Skeletal muscle satellite cell (primary cell): ENCODE measurements around the gene FIS1.
"Not testable (repeated sequence)": the region's sequence is repeated elsewhere in the genome, so short reads cannot be mapped to it uniquely, and the experiment has no call there.

Experiments
- H3K27me3 ChIP-seq: 2 replicates; pipeline ENCODE4 v1.7.0; 2013; ENCODE audit warnings: low read length; ENCODE audit not compliant: control insufficient read depth, insufficient read depth
- H3K36me3 ChIP-seq: 2 replicates; pipeline ENCODE4 v1.7.0; 2013; ENCODE audit warnings: mild to moderate bottlenecking, control low read depth, low read length; ENCODE audit not compliant: insufficient read depth
- H3K4me1 ChIP-seq: 2 replicates; pipeline ENCODE4 v1.7.0; 2013; ENCODE audit warnings: low read length; ENCODE audit not compliant: control insufficient read depth, insufficient read depth
- H3K4me2 ChIP-seq: 2 replicates; pipeline ENCODE4 v1.7.0; 2013; ENCODE audit warnings: mild to moderate bottlenecking, low read length
- H3K4me3 ChIP-seq: 2 replicates; pipeline ENCODE4 v1.7.0; 2013; ENCODE audit warnings: low read length
- H3K9ac ChIP-seq: 2 replicates; pipeline ENCODE4 v1.7.0; 2013; ENCODE audit warnings: mild to moderate bottlenecking, low read depth, low read length, moderate library complexity
- H3K9me3 ChIP-seq: replicated peaks from 2 replicates; pipeline ENCODE4 v1.7.0; 2013; ENCODE audit warnings: mild to moderate bottlenecking, control low read depth, low read length

Gene FIS1

DNA sequence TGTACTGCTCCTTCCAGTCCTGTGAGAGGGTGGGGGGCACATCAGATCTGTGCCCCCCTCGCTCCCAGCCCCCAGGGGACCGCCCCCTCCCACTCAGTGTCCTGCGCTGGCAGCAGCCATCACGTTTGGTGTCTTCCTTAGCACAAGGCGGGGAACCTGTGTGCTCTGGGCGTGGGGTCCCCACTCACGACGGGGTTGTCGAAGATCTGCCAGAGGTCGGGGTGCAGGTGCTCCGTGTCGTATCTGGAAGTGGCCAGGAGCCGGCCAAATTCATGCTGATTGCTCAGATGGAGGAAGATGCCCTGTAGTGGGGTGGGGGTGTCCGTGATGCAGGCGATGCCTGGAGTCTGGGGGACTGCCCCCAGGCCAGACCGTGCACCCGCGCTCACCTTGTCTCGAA lies 34.7 kb downstream of the FIS1 start:
- H3K9me3 ChIP-seq: no peaks in the 10 kb centered on the region
- H3K4me3 ChIP-seq: no peak overlapping the region
- no peaks in the 10 kb centered on the region for H3K27me3 ChIP-seq
- peaks cover 6% of the 10 kb centered on the region for H3K4me1 ChIP-seq
- peaks cover 51% of the 10 kb centered on the region for H3K36me3 ChIP-seq
- no peak overlapping the region for H3K9ac ChIP-seq
- H3K4me2 ChIP-seq: no peak overlapping the region

DNA sequence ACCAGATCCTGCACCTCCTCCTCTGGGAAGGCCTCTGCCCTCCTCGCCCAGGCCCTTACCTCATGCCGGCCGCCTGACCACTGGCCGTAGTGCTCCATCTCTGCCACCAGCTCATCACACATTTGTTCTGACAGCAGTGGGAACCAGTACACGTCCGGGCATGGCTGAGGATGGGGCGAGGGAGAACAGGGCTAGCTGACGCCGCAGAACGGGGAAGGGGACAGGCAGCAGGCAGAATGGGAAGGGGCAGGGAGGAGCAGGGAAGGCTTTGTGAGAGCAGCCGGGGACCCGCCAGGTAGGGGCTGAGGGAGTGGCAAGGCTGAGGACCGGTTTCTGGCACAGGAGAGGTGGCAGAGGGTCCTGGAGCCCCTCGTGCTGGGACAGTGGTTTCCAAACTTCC lies 36.1 kb downstream of the FIS1 start:
- Histone ChIP-seq H3K9me3 (no peaks in the 10 kb centered on the region), H3K4me2 (no peak overlapping the region), H3K27me3 (no peaks in the 10 kb centered on the region), H3K4me3 (no peak overlapping the region), H3K36me3 (peaks cover 46% of the 10 kb centered on the region), H3K4me1 (no peaks in the 10 kb centered on the region), H3K9ac (no peak overlapping the region)

DNA sequence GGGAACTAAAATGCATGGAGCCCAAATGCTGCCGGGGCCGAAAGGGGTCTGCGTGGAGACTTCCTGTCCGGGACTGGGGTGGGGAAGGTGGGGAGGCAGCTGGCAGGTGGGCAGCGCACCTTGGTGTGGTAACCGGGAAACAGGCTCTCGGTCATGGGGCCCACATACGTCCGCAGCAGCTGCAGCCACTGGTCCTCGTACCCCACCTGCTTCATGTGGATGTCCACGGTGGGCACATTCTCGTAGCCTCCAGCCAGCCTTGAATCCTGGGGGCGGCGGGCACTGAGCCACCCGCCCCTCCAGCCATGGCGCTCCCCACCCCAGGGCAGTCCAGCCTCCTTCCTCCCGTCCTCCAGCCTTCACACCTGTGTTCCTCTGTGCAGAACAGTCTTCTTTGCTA lies 37.4 kb downstream of the FIS1 start:
- no peaks in the 10 kb centered on the region for H3K9me3 ChIP-seq
- H3K9ac ChIP-seq: no peak overlapping the region
- peaks cover 9% of the 10 kb centered on the region for H3K27me3 ChIP-seq
- H3K36me3 ChIP-seq: peaks cover 37% of the 10 kb centered on the region
- no peak overlapping the region for H3K4me2 ChIP-seq
- no peaks in the 10 kb centered on the region for H3K4me1 ChIP-seq
- H3K4me3 ChIP-seq: no peak overlapping the region

DNA sequence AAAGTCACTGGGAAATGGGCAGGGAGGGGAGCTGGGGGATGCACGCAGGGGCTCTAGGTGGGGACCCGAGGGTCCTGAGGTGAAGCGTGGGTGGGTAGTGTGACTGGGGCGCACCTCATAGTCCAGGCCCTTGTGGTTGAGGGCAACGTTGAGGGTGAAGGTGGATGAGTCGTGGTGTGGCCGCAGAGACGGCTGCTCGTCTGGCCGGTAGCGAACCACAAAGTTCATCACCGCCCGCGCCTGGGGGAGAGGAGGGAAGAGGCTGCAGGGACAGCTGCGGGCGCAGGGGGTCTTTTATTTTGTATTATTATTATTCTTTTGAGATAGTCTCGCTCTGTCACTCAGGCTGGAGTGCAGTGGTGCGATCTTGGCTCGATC lies 38.2 kb downstream of the FIS1 start:
- H3K9ac ChIP-seq: no peak overlapping the region
- no peak overlapping the region for H3K4me3 ChIP-seq
- H3K4me1 ChIP-seq: peaks cover 6% of the 10 kb centered on the region
- H3K4me2 ChIP-seq: no peak overlapping the region
- H3K9me3 ChIP-seq: no peaks in the 10 kb centered on the region
- peaks cover 17% of the 10 kb centered on the region for H3K27me3 ChIP-seq
- peaks cover 35% of the 10 kb centered on the region for H3K36me3 ChIP-seq

DNA sequence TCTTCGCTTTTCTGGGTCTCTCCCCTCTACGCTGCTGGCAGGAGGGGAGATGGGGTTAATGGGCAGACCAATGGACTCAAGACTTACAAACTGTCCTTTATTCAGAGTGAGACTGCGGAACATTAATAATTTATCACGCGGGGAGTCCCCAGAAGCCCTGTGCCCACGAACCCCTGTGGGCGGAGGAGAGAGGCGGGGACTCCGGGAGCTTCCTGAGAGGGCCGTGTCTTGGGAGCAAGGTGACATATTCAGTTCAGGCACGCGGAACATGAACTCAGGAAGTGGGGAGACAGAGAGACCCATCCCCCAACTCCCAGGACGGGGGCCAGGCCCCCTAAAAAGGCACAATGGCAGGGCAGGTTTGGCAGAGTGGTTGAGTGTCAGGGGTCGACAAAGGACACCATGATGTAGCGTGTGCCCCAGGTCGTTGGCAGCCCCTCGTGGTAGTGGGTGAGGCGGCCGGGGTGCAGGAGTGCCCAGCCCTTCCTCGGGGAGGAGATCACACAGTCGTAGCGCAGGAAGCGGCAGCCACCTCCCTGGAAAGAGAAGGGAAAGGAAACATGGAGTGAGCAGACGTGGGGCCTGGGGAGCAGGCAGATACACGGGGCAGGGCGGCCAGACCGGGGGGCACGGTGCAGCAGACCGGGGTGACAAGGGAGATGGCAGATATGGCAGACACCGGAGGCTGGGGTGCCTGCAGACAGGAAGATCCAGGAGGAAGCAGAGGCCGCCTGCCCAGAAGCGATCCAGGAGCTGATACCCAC lies 38.8 kb downstream of the FIS1 start:
- H3K4me3 ChIP-seq: no peak overlapping the region
- peaks cover 20% of the 10 kb centered on the region for H3K27me3 ChIP-seq
- H3K36me3 ChIP-seq: peaks cover 32% of the 10 kb centered on the region
- no peaks in the 10 kb centered on the region for H3K9me3 ChIP-seq
- peaks cover 7% of the 10 kb centered on the region for H3K4me1 ChIP-seq
- no peak overlapping the region for H3K9ac ChIP-seq
- no peak overlapping the region for H3K4me2 ChIP-seq

DNA sequence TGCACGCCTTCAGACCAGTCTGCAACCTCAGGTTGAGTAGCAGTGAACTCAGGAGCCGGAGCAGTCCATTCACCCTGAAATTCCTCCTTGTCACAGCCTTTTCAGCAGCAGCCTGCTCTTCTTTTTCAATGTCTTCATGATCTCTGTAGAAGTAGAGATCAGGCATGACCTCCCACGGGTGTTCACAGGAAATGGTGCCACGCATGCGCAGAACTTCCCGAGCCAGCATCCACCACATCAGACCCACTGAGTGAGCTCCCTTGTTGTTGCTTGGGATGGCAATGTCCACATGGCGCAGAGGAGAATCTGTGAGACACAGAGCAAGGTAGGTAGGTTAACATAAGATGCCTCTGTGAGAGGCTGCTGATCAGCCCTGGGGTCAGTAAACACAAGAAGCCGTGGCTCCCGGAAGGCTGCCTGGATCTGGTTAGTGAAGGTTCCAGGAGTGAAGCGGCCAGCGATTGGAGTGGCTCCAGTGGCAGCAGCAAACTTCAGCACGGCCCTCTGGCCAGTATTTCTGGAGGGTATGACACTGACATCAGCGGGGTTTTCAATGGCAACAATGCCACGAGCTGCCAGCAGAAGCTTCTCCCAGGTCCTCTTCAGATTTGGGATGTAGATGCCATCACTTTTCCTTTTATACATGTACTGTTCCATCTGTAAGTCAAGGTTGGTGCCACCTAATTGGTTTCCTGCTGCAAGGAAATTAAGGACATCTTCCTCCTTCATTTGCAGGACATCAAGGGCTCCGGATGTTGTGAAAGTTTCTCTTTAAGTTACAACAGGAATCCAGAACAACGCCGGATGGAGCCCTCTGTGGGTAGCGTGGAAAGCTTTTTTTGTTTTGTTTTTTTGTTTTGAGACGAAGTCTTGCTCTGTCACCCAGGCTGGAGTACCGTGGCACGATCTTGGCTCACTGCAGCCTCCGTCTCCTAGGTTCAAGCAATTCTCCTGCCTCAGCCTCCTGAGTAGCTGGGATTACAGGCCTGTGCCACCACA lies 40.8 kb downstream of the FIS1 start:
- H3K4me1 ChIP-seq, H3K9me3 ChIP-seq, H3K9ac ChIP-seq, H3K4me3 ChIP-seq: not testable (repeated sequence)
- Histone ChIP-seq H3K4me2 (peak overlapping the region; percentile 8), H3K27me3 (peaks cover 33% of the 10 kb centered on the region), H3K36me3 (peaks cover 18% of the 10 kb centered on the region)

DNA sequence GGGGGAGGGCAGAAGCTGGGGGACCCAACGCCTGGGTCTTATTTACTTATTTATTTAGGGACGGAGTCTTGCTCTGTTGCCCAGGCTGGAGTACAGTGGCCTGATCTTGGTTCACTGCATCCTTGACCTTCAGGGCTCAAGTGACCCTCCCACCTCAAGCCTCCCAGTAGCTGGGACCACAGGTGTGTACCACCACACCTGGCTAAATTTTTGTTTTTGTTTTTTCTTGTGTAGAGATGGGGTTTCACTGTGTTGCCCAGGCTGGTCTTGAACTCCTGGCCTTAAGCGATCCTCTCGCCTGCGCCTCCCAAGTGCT lies 42.3 kb downstream of the FIS1 start:
- H3K36me3 ChIP-seq: peaks cover 13% of the 10 kb centered on the region
- no peaks in the 10 kb centered on the region for H3K9me3 ChIP-seq
- peaks cover 33% of the 10 kb centered on the region for H3K27me3 ChIP-seq
- H3K4me1 ChIP-seq: peaks cover 7% of the 10 kb centered on the region
- H3K4me3 ChIP-seq: no peak overlapping the region
- no peak overlapping the region for H3K9ac ChIP-seq
- H3K4me2 ChIP-seq: no peak overlapping the region

DNA sequence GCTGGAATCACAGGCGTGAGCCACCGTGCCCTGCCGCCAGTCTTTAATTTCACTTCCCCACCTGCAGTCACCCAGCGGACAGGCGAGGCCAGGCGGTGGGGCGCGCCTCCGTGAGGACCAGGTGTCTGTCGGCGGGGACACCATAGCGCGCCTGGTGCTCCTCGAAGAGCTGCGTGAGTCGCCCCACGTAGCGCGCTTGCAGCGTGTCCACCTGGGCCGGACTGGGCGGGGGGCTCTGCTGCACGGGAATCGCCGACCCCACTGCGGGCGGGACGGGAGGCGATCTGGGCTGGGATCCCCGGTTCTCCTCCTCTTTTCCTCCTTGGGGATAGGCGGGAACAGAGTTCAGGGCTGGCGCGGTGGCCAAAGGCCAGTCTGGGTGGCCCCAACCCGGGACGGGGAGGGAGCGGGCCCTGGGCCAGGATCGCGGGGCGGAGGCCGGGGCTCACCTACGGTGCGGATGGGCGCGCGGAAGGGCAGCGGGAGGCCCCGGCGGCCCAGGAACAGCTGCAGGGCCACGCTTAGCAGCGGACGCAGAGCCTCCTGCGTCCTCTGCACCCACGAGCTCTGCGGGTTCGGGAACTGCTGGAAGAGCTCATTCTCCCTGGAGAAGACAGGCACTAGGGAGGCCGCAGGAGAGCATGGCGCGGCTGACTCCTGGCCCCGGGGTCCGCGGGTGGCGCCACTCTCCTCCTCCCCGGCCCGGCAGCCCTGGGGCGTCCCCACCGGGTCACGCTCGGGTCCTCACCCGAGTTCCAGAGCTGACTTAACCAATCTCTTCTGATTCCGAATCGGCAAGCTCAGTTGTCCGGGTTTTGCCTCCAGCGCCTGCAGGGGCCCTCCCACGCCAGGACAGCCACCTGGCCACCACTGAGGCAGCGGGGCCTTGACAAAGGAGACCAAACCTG lies 42.9 kb downstream of the FIS1 start:
- H3K27me3 ChIP-seq: peaks cover 33% of the 10 kb centered on the region
- H3K9me3 ChIP-seq: no peaks in the 10 kb centered on the region
- H3K36me3 ChIP-seq: peaks cover 9% of the 10 kb centered on the region
- H3K9ac ChIP-seq: no peak overlapping the region
- H3K4me2 ChIP-seq: peak overlapping the region; percentile 63
- H3K4me3 ChIP-seq: no peak overlapping the region
- peaks cover 7% of the 10 kb centered on the region for H3K4me1 ChIP-seq

DNA sequence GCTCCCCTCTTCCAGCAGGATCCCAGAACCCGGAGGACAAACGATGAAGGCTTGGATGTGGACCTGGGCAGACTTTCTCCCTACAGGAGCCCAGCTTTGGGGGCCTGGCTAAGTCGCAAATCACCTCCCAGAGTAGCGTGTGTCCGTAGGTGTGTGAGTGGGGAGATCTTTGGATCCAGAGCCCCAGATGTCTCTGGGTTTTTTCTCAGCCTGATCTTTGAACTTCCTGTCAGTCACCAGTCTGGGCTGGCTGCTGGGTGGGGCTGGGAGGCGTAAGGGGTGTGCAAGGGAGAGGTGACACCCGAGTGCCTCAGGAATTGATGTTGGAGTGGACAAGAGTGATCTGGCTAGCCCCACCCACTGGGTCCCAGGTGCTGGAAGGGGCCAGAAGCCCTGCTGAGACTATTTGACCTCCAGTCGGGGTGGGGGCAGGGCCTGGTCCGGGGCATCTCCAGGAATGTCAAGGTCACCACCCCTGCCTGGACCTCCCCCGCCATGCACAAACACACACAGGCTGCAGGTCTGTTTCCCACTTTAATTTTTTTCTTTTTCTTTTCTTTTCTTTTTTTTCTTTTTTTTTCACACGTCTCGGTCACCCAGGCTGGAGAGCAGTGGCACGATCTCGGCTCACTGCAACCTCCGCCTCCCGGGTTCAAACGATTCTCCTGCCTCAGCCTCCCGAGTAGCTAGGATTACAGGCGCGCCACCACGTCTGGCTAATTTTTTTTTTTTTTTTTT lies 43.9 kb downstream of the FIS1 start, which contains the start of gene MOGAT3:
MOGAT3 (minus strand) TSS at position 175 of the 738 bp plus-strand sequence. CDS start 182 bp downstream, outside the sequence.
- no peak within 1 kb of the TSS for H3K4me3 ChIP-seq
- peak within 1 kb of the TSS; percentile 63 for H3K4me2 ChIP-seq
- no peak within 1 kb of the TSS for H3K9ac ChIP-seq
- H3K9me3 ChIP-seq: no peaks in the 10 kb centered on the region
- H3K27me3 ChIP-seq: peaks cover 33% of the 10 kb centered on the region
- peaks cover 7% of the 10 kb centered on the region for H3K4me1 ChIP-seq
- peaks cover 3% of the 10 kb centered on the region for H3K36me3 ChIP-seq

DNA sequence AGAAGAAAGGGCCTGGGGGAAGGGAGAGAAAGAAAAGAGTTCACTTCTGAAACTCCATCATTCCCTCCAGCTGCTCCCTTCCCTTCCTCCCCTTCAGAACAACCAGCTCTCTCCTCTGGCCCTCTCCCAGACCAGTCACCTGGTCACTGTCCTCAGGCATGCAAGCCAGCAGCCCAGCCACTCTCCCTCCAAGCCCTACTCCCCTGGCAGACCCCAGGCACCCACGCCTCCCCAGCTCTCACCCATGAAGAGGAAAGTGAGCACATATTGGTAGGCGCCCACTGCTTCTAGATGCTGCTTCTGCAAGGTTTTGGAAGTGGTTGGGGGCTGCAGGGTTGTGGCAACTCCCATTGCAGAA lies 44.4 kb downstream of the FIS1 start:
- Histone ChIP-seq H3K4me2 (no peak overlapping the region), H3K4me1 (peaks cover 7% of the 10 kb centered on the region), H3K9ac (no peak overlapping the region), H3K36me3 (no peaks in the 10 kb centered on the region), H3K4me3 (no peak overlapping the region), H3K27me3 (peaks cover 33% of the 10 kb centered on the region), H3K9me3 (no peaks in the 10 kb centered on the region)
